Karpas-422 (cell line): Measurements from ENCODE around the gene ARMC8. TPM values are rescaled to one million over a fixed set of nuclear protein-coding genes. Genes with fewer than 3 reads are reported as not detected.

Experiments used
- DNase-seq: peaks from one replicate; pipeline ENCODE4 v3.0.0-alpha.2; 2015
- H2AFZ ChIP-seq: fragments of 200-600 bp; sonication (generic); 2 replicates; pipeline ENCODE4 v1.6.1; 2014; ENCODE audit warnings: antibody characterized with exemption, low read length, mixed read lengths
- H3K27ac ChIP-seq: fragments of 200-600 bp; sonication (generic); 2 replicates; pipeline ENCODE4 v1.5.1; 2014; ENCODE audit warnings: mild to moderate bottlenecking, low read length, moderate library complexity
- H3K27me3 ChIP-seq: fragments of 200-600 bp; sonication (generic); 2 replicates; pipeline ENCODE4 v1.6.1; 2014; ENCODE audit warnings: low read length, mixed read lengths
- H3K36me3 ChIP-seq: fragments of 200-600 bp; sonication (generic); 2 replicates; pipeline ENCODE4 v1.6.1; 2014; ENCODE audit warnings: low read length, mixed read lengths; ENCODE audit not compliant: insufficient read depth
- H3K4me1 ChIP-seq: fragments of 200-600 bp; sonication (generic); 2 replicates; pipeline ENCODE4 v1.6.1; 2014; ENCODE audit warnings: mild to moderate bottlenecking, low read length, mixed read lengths
- H3K4me2 ChIP-seq: fragments of 200-600 bp; sonication (generic); 2 replicates; pipeline ENCODE4 v1.6.1; 2014; ENCODE audit warnings: low read length, low read depth, mild to moderate bottlenecking; ENCODE audit not compliant: poor library complexity, severe bottlenecking
- H3K4me3 ChIP-seq: fragments of 200-600 bp; sonication (generic); 2 replicates; pipeline ENCODE4 v1.5.1; 2014; ENCODE audit warnings: mild to moderate bottlenecking, antibody characterized with exemption, low read length, mixed read lengths
- H3K79me2 ChIP-seq: fragments of 200-600 bp; sonication (generic); 2 replicates; pipeline ENCODE4 v1.6.1; 2014; ENCODE audit warnings: mild to moderate bottlenecking, low read length, mixed read lengths
- H3K9ac ChIP-seq: fragments of 200-600 bp; sonication (generic); 2 replicates; pipeline ENCODE4 v1.6.0; 2014; ENCODE audit warnings: low read length
- H3K9me2 ChIP-seq: fragments of 200-600 bp; sonication (generic), shearing (Covaris generic); replicated peaks from 2 replicates; pipeline ENCODE4 v1.6.0; 2014; ENCODE audit warnings: mild to moderate bottlenecking, low read length, moderate library complexity; ENCODE audit not compliant: insufficient read depth
- H3K9me3 ChIP-seq: fragments of 300-700, 200-600 bp; sonication (generic); 2 replicates; pipeline ENCODE4 v1.6.1; 2014; ENCODE audit warnings: low read length, mixed read lengths
- H4K20me1 ChIP-seq: fragments of 200-600 bp; sonication (generic); 2 replicates; pipeline ENCODE4 v1.6.1; 2014; ENCODE audit warnings: mild to moderate bottlenecking, antibody characterized with exemption, low read length, low read depth; ENCODE audit not compliant: insufficient read depth
- total RNA-seq: library from RNA; depleted of rRNA; stranded (reverse); fragments of >200 nt; shearing (Covaris generic); gene quantifications from 2 replicates; pipeline ENCODE4 v1.2.3, GENCODE V29; 2014; ENCODE audit warnings: low replicate concordance

Gene ARMC8
- total RNA-seq, 1 experiment from 2014 or later = 64.0 TPM

GRCh38 chr3:138259126-138259525 lies 72.0 kb downstream of the ARMC8 start:
- DNase-seq = no peak
- Histone ChIP-seq H3K4me1 (no peaks in the 10 kb centered on the region), H3K79me2 (no peaks in the 10 kb centered on the region), H2AFZ (no peak overlapping the region), H3K36me3 (no peaks in the 10 kb centered on the region), H3K27me3 (no peaks in the 10 kb centered on the region), H3K9ac (no peak overlapping the region), H3K4me2 (no peak overlapping the region), H3K27ac (no peak overlapping the region), H3K9me3 (no peaks in the 10 kb centered on the region), H3K4me3 (no peak overlapping the region), H4K20me1 (no peaks in the 10 kb centered on the region), H3K9me2 (no peaks in the 10 kb centered on the region)

- Histone ChIP-seq H3K4me3 (no peak overlapping the region), H3K36me3 (0 out of 2 replicates have a peak, but pooled peaks cover 4% of the 10 kb centered on the region), H3K9me3 (no peaks in the 10 kb centered on the region), H3K4me2 (no peak overlapping the region), H3K4me1 (no peaks in the 10 kb centered on the region), H3K79me2 (no peaks in the 10 kb centered on the region), H3K9ac (no peak overlapping the region), H2AFZ (no peak overlapping the region), H4K20me1 (no peaks in the 10 kb centered on the region), H3K27me3 (no peaks in the 10 kb centered on the region), H3K9me2 (no peaks in the 10 kb centered on the region), H3K27ac (no peak overlapping the region)
- no peak for DNase-seq
These were observed 73.5 kb downstream of the ARMC8 start for GRCh38 chr3:138260611-138261010.

GRCh38 chr3:138263104-138263503 lies 76.0 kb downstream of the ARMC8 start:
- no peak overlapping the region for H3K9ac ChIP-seq
- no peaks in the 10 kb centered on the region for H3K4me1 ChIP-seq
- no peak overlapping the region for H3K27ac ChIP-seq
- H2AFZ ChIP-seq = no peak overlapping the region
- no peaks in the 10 kb centered on the region for H3K9me2 ChIP-seq
- no peak for DNase-seq
- no peak overlapping the region for H3K4me2 ChIP-seq
- no peaks in the 10 kb centered on the region for H3K27me3 ChIP-seq
- H3K9me3 ChIP-seq = no peaks in the 10 kb centered on the region
- peaks cover 4% of the 10 kb centered on the region; the same call in 1 of the 2 replicates for H3K36me3 ChIP-seq
- no peak overlapping the region for H3K4me3 ChIP-seq
- no peaks in the 10 kb centered on the region for H3K79me2 ChIP-seq
- H4K20me1 ChIP-seq = no peaks in the 10 kb centered on the region

GRCh38 chr3:138265745-138266144 lies 78.6 kb downstream of the ARMC8 start:
- H3K79me2 ChIP-seq = no peaks in the 10 kb centered on the region
- DNase-seq = no peak
- H4K20me1 ChIP-seq = no peaks in the 10 kb centered on the region
- H3K4me1 ChIP-seq = no peaks in the 10 kb centered on the region
- no peaks in the 10 kb centered on the region for H3K27me3 ChIP-seq
- H3K36me3 ChIP-seq = peaks cover 14% of the 10 kb centered on the region; the same call in 1 of the 2 replicates
- H3K4me2 ChIP-seq = no peak overlapping the region
- H3K9me2 ChIP-seq = no peaks in the 10 kb centered on the region
- H3K9me3 ChIP-seq = no peaks in the 10 kb centered on the region
- H3K9ac ChIP-seq = no peak overlapping the region
- H3K4me3 ChIP-seq = no peak overlapping the region
- H2AFZ ChIP-seq = no peak overlapping the region
- no peak overlapping the region for H3K27ac ChIP-seq

- Histone ChIP-seq H3K4me3 (no peak overlapping the region), H3K9me2 (no peaks in the 10 kb centered on the region), H3K27ac (no peak overlapping the region), H3K79me2 (no peaks in the 10 kb centered on the region), H3K9me3 (no peaks in the 10 kb centered on the region), H3K27me3 (no peaks in the 10 kb centered on the region), H3K36me3 (peaks cover 17% of the 10 kb centered on the region; the same call in 1 of the 2 replicates), H3K9ac (no peak overlapping the region), H3K4me1 (no peaks in the 10 kb centered on the region), H3K4me2 (no peak overlapping the region), H4K20me1 (no peaks in the 10 kb centered on the region), H2AFZ (no peak overlapping the region)
- no peak for DNase-seq
These were observed 80.0 kb downstream of the ARMC8 start for GRCh38 chr3:138267083-138267482.

- no peak overlapping the region for H3K27ac ChIP-seq
- no peaks in the 10 kb centered on the region for H3K27me3 ChIP-seq
- H3K4me1 ChIP-seq = no peaks in the 10 kb centered on the region
- no peaks in the 10 kb centered on the region for H4K20me1 ChIP-seq
- no peaks in the 10 kb centered on the region for H3K79me2 ChIP-seq
- H3K9me2 ChIP-seq = no peaks in the 10 kb centered on the region
- no peak overlapping the region for H2AFZ ChIP-seq
- no peaks in the 10 kb centered on the region for H3K9me3 ChIP-seq
- no peak overlapping the region for H3K9ac ChIP-seq
- DNase-seq = no peak
- peaks cover 24% of the 10 kb centered on the region; the same call in 1 of the 2 replicates for H3K36me3 ChIP-seq
- H3K4me3 ChIP-seq = no peak overlapping the region
- no peak overlapping the region for H3K4me2 ChIP-seq
These were observed 83.1 kb downstream of the ARMC8 start for GRCh38 chr3:138270245-138270644.

- no peak overlapping the region for H3K4me3 ChIP-seq
- no peaks in the 10 kb centered on the region for H3K9me2 ChIP-seq
- H4K20me1 ChIP-seq = no peaks in the 10 kb centered on the region
- H3K27me3 ChIP-seq = no peaks in the 10 kb centered on the region
- no peaks in the 10 kb centered on the region for H3K4me1 ChIP-seq
- H3K9me3 ChIP-seq = no peaks in the 10 kb centered on the region
- no peak for DNase-seq
- no peaks in the 10 kb centered on the region for H3K79me2 ChIP-seq
- H3K4me2 ChIP-seq = no peak overlapping the region
- H2AFZ ChIP-seq = no peak overlapping the region
- H3K36me3 ChIP-seq = peaks cover 20% of the 10 kb centered on the region; the same call in 1 of the 2 replicates
- H3K27ac ChIP-seq = no peak overlapping the region
- H3K9ac ChIP-seq = no peak overlapping the region
These were observed 84.2 kb downstream of the ARMC8 start for GRCh38 chr3:138271189-138271794.

GRCh38 chr3:138281561-138281960 lies 94.5 kb downstream of the ARMC8 start:
- no peaks in the 10 kb centered on the region for H3K27me3 ChIP-seq
- H3K4me1 ChIP-seq = no peaks in the 10 kb centered on the region
- H3K79me2 ChIP-seq = no peaks in the 10 kb centered on the region
- H4K20me1 ChIP-seq = no peaks in the 10 kb centered on the region
- no peak overlapping the region for H3K9ac ChIP-seq
- no peak overlapping the region for H3K4me2 ChIP-seq
- no peaks in the 10 kb centered on the region for H3K9me3 ChIP-seq
- no peak overlapping the region for H3K27ac ChIP-seq
- H3K36me3 ChIP-seq = peaks cover 4% of the 10 kb centered on the region; the same call in 1 of the 2 replicates
- H3K9me2 ChIP-seq = no peaks in the 10 kb centered on the region
- DNase-seq = no peak
- H2AFZ ChIP-seq = no peak overlapping the region
- no peak overlapping the region for H3K4me3 ChIP-seq
